CD4-positive, CD25-positive, alpha-beta regulatory T cell (primary cell): Measurements from ENCODE around the gene HIPK1. TPM values are rescaled to one million over a fixed set of nuclear protein-coding genes. Genes with fewer than 3 reads are reported as not detected.

Source experiments
- ATAC-seq, 2 donors: fragments of 150-1000 bp; cut with Tn5 transposase; one replicate each; pipeline ENCODE4 v1.10.0; 2021; ENCODE audit warnings: low read depth in 2 of 2, moderate number of reproducible peaks in 2 of 2, moderate library complexity in 1 of 2
- DNase-seq, 3 donors: peaks; one replicate each; pipeline versions ENCODE4 v3.0.0 to v3.0.0-alpha.2; 2012 to 2022; ENCODE audit warnings: mixed read lengths in 1 of 3
- H3K27ac ChIP-seq: one replicate; pipeline ENCODE4 v1.7.0; 2013; ENCODE audit warnings: mild to moderate bottlenecking, low read length; ENCODE audit not compliant: insufficient read depth, poor library complexity, severe bottlenecking
- H3K27me3 ChIP-seq: one replicate; pipeline ENCODE4 v1.7.0; 2013; ENCODE audit warnings: low read length; ENCODE audit not compliant: control insufficient read depth, insufficient read depth
- H3K36me3 ChIP-seq: one replicate; pipeline ENCODE4 v1.7.0; 2013; ENCODE audit warnings: mild to moderate bottlenecking, low read length, moderate library complexity; ENCODE audit not compliant: control insufficient read depth, insufficient read depth
- H3K4me1 ChIP-seq: 2 replicates; pipeline ENCODE4 v1.7.0; 2013; ENCODE audit warnings: mild to moderate bottlenecking, low read length; ENCODE audit not compliant: insufficient read depth, control insufficient read depth, poor library complexity, severe bottlenecking
- H3K4me3 ChIP-seq: one replicate; pipeline ENCODE4 v1.7.0; 2013; ENCODE audit warnings: low read depth, mild to moderate bottlenecking, low read length, moderate library complexity
- H3K9me3 ChIP-seq, 2 experiments: 1 replicate in 1 of 2; 2 replicates in 1 of 2; pipeline ENCODE4 v1.7.0; 2013; ENCODE audit warnings: low read length in 2 of 2, mild to moderate bottlenecking in 1 of 2, moderate library complexity in 1 of 2; ENCODE audit not compliant: control insufficient read depth in 2 of 2
- H3K27ac Mint-ChIP-seq, 3 donors: one replicate each; pipeline ENCODE4 v1.8.0; 2020 to 2022; ENCODE audit warnings: mild to moderate bottlenecking in 3 of 3, mixed read lengths in 3 of 3, moderate library complexity in 2 of 3
- H3K27me3 Mint-ChIP-seq: one replicate; pipeline ENCODE4 v1.8.0; 2022; ENCODE audit warnings: mild to moderate bottlenecking, mixed read lengths
- H3K36me3 Mint-ChIP-seq: one replicate; pipeline ENCODE4 v1.8.0; 2020; ENCODE audit warnings: mixed read lengths
- H3K4me1 Mint-ChIP-seq, 4 donors: one replicate each; pipeline ENCODE4 v1.8.0; 2020 to 2022; ENCODE audit warnings: mixed read lengths in 4 of 4, mild to moderate bottlenecking in 1 of 4
- H3K4me3 Mint-ChIP-seq, 4 donors: one replicate each; pipeline ENCODE4 v1.8.0; 2020 to 2022; ENCODE audit warnings: mild to moderate bottlenecking in 4 of 4, mixed read lengths in 4 of 4, moderate library complexity in 3 of 4
- H3K9me3 Mint-ChIP-seq, 7 donors: one replicate each; pipeline ENCODE4 v1.8.0; 2020 to 2022; ENCODE audit warnings: mixed read lengths in 7 of 7, mild to moderate bottlenecking in 3 of 7, moderate library complexity in 2 of 7
- polyA plus RNA-seq, 4 donors: library from polyadenylated mRNA; unstranded; fragments of 300-500 nt; fragmentation: Illumina TruSeq; gene quantifications; one replicate each; pipeline ENCODE4 v1.2.3, GENCODE V29; 2021
- total RNA-seq: library from RNA; stranded (reverse); gene quantifications from one replicate; pipeline ENCODE4 v1.2.3, GENCODE V29; 2022

HIPK1 gene
- total and polyA plus RNA-seq, 5 donors from 2014 or later: 8.6 to 189 (median 12.0) TPM

DNA sequence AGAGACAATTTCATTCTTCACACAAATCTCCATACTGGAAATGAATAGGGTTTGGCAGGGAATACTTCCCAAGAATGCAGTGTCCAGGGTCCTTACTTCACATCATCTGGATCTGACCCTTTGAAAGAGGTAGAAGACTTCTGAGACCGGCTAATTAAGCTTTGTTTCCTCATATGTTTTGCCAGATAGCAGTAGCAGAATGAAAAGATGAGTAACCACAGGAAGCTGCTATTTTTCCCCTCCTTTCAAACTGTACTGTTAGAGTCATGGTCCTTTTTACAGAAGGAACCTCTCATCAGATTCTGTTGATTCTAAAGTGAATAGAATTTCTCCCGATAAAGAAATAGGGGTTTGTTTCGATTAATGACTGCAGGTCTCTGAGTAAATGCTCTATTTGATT lies 48.8 kb downstream of the HIPK1 start:
- peak overlapping the region in 2 of 3 donors; percentile 31 to 57 for H3K27ac Mint-ChIP-seq

DNA sequence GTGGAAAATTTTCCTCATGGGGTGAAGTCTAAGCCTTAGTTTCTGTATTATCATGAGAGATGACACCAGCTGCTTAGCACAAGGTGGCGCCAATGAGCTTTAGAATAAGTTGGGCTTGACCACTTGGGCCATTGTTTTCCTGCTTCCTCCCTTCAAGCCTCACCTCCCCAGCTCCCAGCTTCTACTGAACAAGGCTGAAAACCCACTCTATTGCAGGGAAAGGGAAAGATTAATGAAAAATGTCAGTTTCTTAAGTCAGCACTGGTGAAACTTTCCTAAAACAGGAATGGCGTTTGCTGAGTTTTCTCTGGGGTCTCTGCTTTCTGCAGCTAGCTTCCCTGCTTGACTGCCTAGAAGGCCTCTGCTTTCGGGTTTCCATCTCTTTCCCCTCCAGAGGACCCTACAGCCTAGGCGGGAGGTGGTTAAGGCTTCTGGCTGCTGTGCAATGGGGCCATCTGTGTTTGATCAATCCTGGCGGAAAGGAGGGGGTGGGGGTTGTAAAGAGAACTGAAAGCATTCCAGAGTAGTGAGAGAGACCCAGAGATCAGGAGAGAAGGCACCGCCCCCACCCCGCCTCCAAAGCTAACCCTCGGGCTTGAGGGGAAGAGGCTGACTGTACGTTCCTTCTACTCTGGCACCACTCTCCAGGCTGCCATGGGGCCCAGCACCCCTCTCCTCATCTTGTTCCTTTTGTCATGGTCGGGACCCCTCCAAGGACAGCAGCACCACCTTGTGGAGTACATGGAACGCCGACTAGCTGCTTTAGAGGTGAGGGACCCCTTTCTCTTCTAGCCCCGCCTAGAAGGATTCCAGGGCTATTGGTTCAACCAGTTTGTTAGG lies 50.0 kb downstream of the HIPK1 start, which contains the start of gene OLFML3:
TSS of gene OLFML3 (plus strand) at position 612 of the 840 bp plus-strand sequence. CDS start at position 655, 43 bp downstream.
- no peak within 1 kb of the TSS for H3K27ac ChIP-seq
- peaks cover 11% of the 10 kb centered on the region for H3K36me3 Mint-ChIP-seq
- H3K4me1 ChIP-seq: no peaks in the 10 kb centered on the region
- H3K27ac Mint-ChIP-seq: no peak within 1 kb of the TSS
- no peaks in the 10 kb centered on the region for H3K27me3 ChIP-seq
- H3K4me3 Mint-ChIP-seq: no peak within 1 kb of the TSS
- peaks cover 8 to 38% (median 27%) of the 10 kb centered on the region in 4 donors for H3K4me1 Mint-ChIP-seq
- no peaks in the 10 kb centered on the region for H3K9me3 Mint-ChIP-seq
- H3K4me3 ChIP-seq: no peak within 1 kb of the TSS
- H3K36me3 ChIP-seq: peaks cover 25% of the 10 kb centered on the region
- DNase-seq: peak in 2 of 3 donors; percentile 27 to 64
- no peaks in the 10 kb centered on the region for H3K27me3 Mint-ChIP-seq
- no peak for ATAC-seq
- H3K9me3 ChIP-seq: no peaks in the 10 kb centered on the region

More for the DNA sequence above, 48.8 kb downstream of the HIPK1 start:
- Histone ChIP-seq H3K4me3 (no peak overlapping the region), H3K27ac (no peak overlapping the region), H3K27me3 (no peaks in the 10 kb centered on the region), H3K4me1 (no peaks in the 10 kb centered on the region), H3K36me3 (peaks cover 35% of the 10 kb centered on the region), H3K9me3 (no peaks in the 10 kb centered on the region)
- DNase-seq (no peak), ATAC-seq (no peak)
- Mint-ChIP-seq H3K9me3 (no peaks in the 10 kb centered on the region), H3K36me3 (peaks cover 21% of the 10 kb centered on the region), H3K4me1 (peaks cover 8 to 43% (median 27%) of the 10 kb centered on the region in 4 donors), H3K4me3 (no peak overlapping the region), H3K27me3 (no peaks in the 10 kb centered on the region)

DNA sequence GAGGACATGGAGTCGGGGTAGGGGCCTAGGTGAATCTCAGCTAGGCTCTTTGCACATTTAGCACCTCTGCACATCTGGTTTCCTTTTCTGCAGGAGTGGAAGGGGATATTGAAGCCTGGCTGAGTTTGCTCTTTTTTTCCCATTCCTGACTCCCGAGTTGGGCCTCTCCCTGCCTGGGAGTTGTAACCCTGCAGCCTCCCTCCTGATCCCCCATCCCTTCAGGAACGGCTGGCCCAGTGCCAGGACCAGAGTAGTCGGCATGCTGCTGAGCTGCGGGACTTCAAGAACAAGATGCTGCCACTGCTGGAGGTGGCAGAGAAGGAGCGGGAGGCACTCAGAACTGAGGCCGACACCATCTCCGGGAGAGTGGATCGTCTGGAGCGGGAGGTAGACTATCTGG lies 51.0 kb downstream of the HIPK1 start:
- no peak overlapping the region for H3K4me3 ChIP-seq

DNA sequence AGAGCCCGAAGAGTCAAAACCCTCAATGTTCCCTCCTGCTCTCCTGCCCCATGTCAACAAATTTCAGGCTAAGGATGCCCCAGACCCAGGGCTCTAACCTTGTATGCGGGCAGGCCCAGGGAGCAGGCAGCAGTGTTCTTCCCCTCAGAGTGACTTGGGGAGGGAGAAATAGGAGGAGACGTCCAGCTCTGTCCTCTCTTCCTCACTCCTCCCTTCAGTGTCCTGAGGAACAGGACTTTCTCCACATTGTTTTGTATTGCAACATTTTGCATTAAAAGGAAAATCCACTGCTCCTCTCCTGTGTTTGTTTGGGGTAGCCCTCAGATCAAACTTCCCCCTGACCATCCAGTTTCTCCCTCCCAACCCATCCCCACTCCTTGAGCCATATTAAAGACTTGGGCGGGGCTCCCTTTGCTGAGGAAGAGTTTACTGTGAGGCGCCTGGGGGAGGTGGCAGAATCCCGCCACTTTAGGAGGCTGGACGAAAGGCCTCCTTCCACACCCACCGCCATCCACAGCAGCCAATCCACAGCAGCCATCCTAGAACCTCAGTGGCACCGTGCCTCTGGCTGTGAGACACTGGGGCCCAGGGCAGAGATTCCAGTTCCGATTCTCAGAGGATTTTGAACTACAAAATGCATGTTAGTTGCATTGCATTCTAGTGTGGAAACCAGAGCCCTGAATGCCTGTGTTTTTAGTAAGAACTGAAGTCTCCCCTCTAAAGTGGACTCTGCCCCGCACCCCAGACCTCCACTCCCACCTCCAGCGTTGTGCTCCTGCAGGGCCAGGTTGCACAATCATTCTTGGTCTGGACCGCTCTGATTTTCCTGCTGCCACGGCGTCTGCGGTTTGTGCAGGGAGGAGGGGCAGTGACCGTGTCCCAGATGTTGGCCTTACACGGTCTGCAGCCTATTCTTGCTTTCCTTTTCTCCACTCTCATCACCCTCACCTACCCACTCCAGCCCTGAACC lies 53.1 kb downstream of the HIPK1 start:
- peak overlapping the region in 2 of 3 donors; percentile 60 to 76 for H3K27ac Mint-ChIP-seq
- H3K4me3 Mint-ChIP-seq: no peak overlapping the region

More for the DNA sequence above, 51.0 kb downstream of the HIPK1 start:
- H3K4me3 Mint-ChIP-seq: no peak overlapping the region
- H3K27ac Mint-ChIP-seq: no peak overlapping the region
- no peaks in the 10 kb centered on the region for H3K27me3 ChIP-seq
- peaks cover 14% of the 10 kb centered on the region for H3K36me3 ChIP-seq
- no peaks in the 10 kb centered on the region for H3K9me3 ChIP-seq
- DNase-seq: no peak
- peaks cover 8 to 36% (median 26%) of the 10 kb centered on the region in 4 donors for H3K4me1 Mint-ChIP-seq
- no peaks in the 10 kb centered on the region for H3K4me1 ChIP-seq
- H3K27ac ChIP-seq: no peak overlapping the region
- H3K9me3 Mint-ChIP-seq: no peaks in the 10 kb centered on the region
- ATAC-seq: no peak
- peaks cover 6% of the 10 kb centered on the region for H3K36me3 Mint-ChIP-seq
- H3K27me3 Mint-ChIP-seq: no peaks in the 10 kb centered on the region

DNA sequence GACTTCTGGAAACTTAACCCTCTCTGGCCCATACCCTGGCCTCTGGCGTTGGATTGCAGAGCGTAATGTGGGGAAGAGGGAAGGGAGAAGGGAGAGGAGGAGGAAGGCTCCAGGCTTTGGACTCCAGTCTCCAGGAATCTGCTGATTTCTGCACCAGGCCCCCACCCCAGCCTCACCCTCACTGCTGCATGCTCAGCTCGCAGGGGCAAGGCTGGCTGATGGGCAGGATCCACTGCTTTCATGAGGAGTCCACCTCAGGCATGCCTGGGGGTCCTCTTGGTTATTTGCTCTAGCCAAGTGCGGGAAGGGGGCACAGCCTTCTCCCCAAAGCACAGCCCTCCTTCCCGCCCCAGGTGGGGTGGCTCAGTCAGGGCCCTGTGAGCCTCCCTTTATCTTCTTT lies 53.8 kb downstream of the HIPK1 start:
- no peaks in the 10 kb centered on the region for H3K36me3 Mint-ChIP-seq
- no peak overlapping the region for H3K4me3 Mint-ChIP-seq
- no peak for DNase-seq

More for the DNA sequence above, 53.1 kb downstream of the HIPK1 start:
- H3K36me3 ChIP-seq: peaks cover 3% of the 10 kb centered on the region
- no peaks in the 10 kb centered on the region for H3K9me3 ChIP-seq
- no peak for ATAC-seq
- Mint-ChIP-seq H3K9me3 (peaks cover 0 to 3% (median 0%) of the 10 kb centered on the region in 7 donors), H3K4me1 (peaks cover 0 to 16% (median 12%) of the 10 kb centered on the region in 4 donors), H3K36me3 (no peaks in the 10 kb centered on the region), H3K27me3 (no peaks in the 10 kb centered on the region)
- H3K27me3 ChIP-seq: no peaks in the 10 kb centered on the region
- no peak overlapping the region for H3K27ac ChIP-seq
- H3K4me3 ChIP-seq: no peak overlapping the region
- no peak for DNase-seq
- H3K4me1 ChIP-seq: no peaks in the 10 kb centered on the region

DNA sequence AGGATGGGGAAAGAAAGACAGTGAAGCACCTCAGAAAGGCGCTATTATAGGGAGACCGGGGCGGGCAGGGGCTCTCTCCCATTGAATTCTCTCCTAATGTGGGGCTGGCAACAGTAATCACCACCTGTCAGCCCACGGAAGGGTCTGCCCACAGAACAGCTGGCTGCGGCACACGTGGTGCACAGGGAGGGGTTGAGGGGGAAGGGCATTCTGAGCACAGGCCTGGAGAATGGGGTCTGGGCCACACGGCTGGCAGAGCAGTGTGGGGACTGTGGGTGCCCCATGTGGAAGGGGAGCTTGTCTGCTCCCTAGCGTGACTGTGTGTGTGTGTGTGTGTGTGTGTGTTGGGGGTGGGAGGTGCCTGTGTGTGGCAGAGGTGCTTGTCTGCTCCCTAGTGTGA lies 54.3 kb downstream of the HIPK1 start:
- Mint-ChIP-seq H3K36me3 (no peaks in the 10 kb centered on the region), H3K9me3 (peaks cover 0 to 3% (median 0%) of the 10 kb centered on the region in 7 donors), H3K27ac (peak overlapping the region in 1 of 3 donors; percentile 65), H3K4me1 (peaks cover 0 to 7% (median 6%) of the 10 kb centered on the region in 4 donors), H3K4me3 (no peak overlapping the region), H3K27me3 (no peaks in the 10 kb centered on the region)
- Histone ChIP-seq H3K36me3 (peaks cover 3% of the 10 kb centered on the region), H3K4me1 (no peaks in the 10 kb centered on the region), H3K27me3 (no peaks in the 10 kb centered on the region), H3K9me3 (no peaks in the 10 kb centered on the region), H3K27ac (no peak overlapping the region), H3K4me3 (no peak overlapping the region)
- ATAC-seq: no peak
- DNase-seq: no peak

More for the DNA sequence above, 53.8 kb downstream of the HIPK1 start:
- H3K4me1 ChIP-seq: no peaks in the 10 kb centered on the region
- H3K4me3 ChIP-seq: no peak overlapping the region
- ATAC-seq: no peak
- H3K27ac ChIP-seq: no peak overlapping the region
- H3K9me3 ChIP-seq: no peaks in the 10 kb centered on the region
- Mint-ChIP-seq H3K4me1 (peaks cover 0 to 12% (median 9%) of the 10 kb centered on the region in 4 donors), H3K9me3 (peaks cover 0 to 3% (median 0%) of the 10 kb centered on the region in 7 donors), H3K27me3 (no peaks in the 10 kb centered on the region), H3K27ac (peak overlapping the region in 1 of 3 donors; percentile 65)
- H3K27me3 ChIP-seq: no peaks in the 10 kb centered on the region
- peaks cover 3% of the 10 kb centered on the region for H3K36me3 ChIP-seq

DNA sequence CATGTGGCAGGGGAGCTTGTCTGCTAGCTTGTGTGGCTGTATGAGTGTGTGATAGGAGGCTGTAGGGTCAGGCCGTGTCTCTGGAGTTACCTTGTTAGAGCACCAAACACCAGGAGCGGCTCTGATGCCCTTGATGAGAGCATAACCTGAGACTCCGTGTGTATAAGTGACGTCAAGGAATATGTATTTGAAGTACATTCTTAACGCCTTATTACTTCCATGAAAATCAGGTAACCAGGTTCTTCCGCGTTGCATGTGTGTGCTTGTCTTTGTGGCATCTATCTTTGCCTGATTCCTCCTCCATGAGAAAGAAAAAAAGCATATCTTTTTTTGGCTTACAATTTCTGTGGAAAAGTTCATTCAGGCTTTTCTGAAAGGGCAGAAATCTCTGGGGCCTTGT lies 54.7 kb downstream of the HIPK1 start:
- no peak for ATAC-seq
- Histone ChIP-seq H3K27ac (no peak overlapping the region), H3K36me3 (peaks cover 3% of the 10 kb centered on the region), H3K27me3 (no peaks in the 10 kb centered on the region), H3K4me1 (no peaks in the 10 kb centered on the region), H3K9me3 (no peaks in the 10 kb centered on the region), H3K4me3 (no peak overlapping the region)
- DNase-seq: no peak
- Mint-ChIP-seq H3K36me3 (no peaks in the 10 kb centered on the region), H3K27me3 (no peaks in the 10 kb centered on the region), H3K4me1 (peaks cover 0 to 4% (median 3%) of the 10 kb centered on the region in 4 donors), H3K4me3 (no peak overlapping the region), H3K9me3 (peaks cover 0 to 3% (median 0%) of the 10 kb centered on the region in 7 donors), H3K27ac (peak overlapping the region in 1 of 3 donors; percentile 65)
